GM10248 (cell line): Measurements from ENCODE around the gene PDZD4.

Source experiments
- CTCF ChIA-PET: fragments of 300-600 bp; sonication (Branson Sonifier 250); formaldehyde crosslinking; extraction: SDS; loops from one replicate; lab custom pipeline; 2021; ENCODE audit warnings: antibody characterized with exemption; lab: Yijun Ruan, JAX
- POLR2A ChIA-PET: fragments of 350-650 bp; sonication (Branson Sonifier 250); formaldehyde crosslinking; extraction: SDS; loops from one replicate; lab custom pipeline; 2020; ENCODE audit warnings: antibody characterized with exemption; lab: Yijun Ruan, JAX
- DNase-seq: peaks from one replicate; pipeline ENCODE4 v3.0.0; 2012; ENCODE audit errors: extremely low spot score
- TF ChIP-seq, protein P1 (sequence below): IDR thresholded peaks from 2 replicates; pipeline ENCODE4 v1.5.1; 2012; ENCODE audit warnings: mild to moderate bottlenecking, low read depth; ENCODE audit errors: extremely low read depth, missing control alignments, control extremely low read depth

PDZD4 gene

GRCh38 chrX:153773741-153774575 lies 56.4 kb downstream of the PDZD4 start:
- ChIA-PET POLR2A (no interaction called here), CTCF (interaction anchor here (1.1 kb wide), 1 partner anchor 10 kb away, joined by 3 read pairs; the partner anchor contains the start of gene PLXNB3)
- no peak for DNase-seq
- TF ChIP-seq, protein P1, sequence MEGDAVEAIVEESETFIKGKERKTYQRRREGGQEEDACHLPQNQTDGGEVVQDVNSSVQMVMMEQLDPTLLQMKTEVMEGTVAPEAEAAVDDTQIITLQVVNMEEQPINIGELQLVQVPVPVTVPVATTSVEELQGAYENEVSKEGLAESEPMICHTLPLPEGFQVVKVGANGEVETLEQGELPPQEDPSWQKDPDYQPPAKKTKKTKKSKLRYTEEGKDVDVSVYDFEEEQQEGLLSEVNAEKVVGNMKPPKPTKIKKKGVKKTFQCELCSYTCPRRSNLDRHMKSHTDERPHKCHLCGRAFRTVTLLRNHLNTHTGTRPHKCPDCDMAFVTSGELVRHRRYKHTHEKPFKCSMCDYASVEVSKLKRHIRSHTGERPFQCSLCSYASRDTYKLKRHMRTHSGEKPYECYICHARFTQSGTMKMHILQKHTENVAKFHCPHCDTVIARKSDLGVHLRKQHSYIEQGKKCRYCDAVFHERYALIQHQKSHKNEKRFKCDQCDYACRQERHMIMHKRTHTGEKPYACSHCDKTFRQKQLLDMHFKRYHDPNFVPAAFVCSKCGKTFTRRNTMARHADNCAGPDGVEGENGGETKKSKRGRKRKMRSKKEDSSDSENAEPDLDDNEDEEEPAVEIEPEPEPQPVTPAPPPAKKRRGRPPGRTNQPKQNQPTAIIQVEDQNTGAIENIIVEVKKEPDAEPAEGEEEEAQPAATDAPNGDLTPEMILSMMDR, result no peak

- TF ChIP-seq, protein P1, result no peak
- no peak for DNase-seq
- ChIA-PET CTCF (interaction anchor here (1.1 kb wide), 1 partner anchor 9 kb away, joined by 3 read pairs; the partner anchor contains the start of gene PLXNB3), POLR2A (no interaction called here)
These were observed 57.1 kb downstream of the PDZD4 start for GRCh38 chrX:153773218-153773611.

DNA sequence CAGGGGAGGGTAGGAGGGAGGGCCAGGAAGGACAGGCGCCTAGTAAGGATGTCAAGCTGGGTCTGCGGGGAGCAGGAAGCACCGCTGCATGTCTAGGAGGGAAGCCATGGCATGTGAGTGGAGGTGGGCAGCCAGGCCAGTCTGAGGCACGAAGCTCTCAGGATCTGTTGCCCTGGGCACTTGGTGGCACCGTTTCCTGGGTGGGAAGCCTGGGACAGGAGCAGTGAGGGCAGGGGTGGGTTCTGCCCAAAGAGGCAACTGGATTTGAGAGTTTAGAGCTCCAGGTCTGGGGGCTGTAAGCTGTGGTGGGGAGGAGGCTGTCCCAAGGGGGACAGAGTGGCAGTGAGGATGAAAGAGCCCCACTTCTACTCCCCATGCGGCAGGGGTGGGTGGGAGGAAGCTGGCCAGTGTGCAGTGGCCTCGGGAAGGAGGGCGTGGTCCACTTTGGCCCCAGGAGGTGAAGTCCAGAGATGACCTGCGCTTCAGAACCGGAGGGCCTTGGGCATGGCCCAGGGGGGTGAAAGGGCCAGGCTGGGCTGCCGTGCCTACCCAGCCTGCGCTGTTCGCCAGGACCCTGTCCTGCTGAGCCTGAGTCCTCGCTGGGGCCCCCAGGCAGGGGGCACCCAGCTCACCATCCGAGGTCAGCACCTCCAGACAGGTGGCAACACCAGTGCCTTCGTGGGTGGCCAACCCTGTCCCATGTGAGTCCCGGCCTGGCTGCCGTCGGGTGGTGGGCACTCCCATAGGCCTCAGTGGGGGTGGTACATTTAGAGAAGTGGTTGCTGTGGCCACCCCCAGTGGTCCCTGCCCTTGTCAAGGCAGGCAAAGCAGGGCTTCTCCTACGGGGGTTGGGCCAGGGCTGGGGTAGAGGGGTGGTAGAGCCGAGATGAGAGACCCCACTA lies 57.8 kb downstream of the PDZD4 start:
- DNase-seq, result no peak
- TF ChIP-seq, protein P1, result no peak
- POLR2A ChIA-PET, result no interaction called here
- CTCF ChIA-PET, result interaction anchor here (0.8 to 1.1 kb wide), 2 partner anchors 9 to 176 kb away, joined by 3 read pairs; partner anchors contain the start of gene PLXNB3

GRCh38 chrX:153771415-153772315 lies 58.7 kb downstream of the PDZD4 start:
- CTCF ChIA-PET, result interaction anchor here (0.8 kb wide), 1 partner anchor 177 kb away, joined by 3 read pairs; no protein-coding TSS in a partner anchor
- TF ChIP-seq, protein P1, result no peak

DNA sequence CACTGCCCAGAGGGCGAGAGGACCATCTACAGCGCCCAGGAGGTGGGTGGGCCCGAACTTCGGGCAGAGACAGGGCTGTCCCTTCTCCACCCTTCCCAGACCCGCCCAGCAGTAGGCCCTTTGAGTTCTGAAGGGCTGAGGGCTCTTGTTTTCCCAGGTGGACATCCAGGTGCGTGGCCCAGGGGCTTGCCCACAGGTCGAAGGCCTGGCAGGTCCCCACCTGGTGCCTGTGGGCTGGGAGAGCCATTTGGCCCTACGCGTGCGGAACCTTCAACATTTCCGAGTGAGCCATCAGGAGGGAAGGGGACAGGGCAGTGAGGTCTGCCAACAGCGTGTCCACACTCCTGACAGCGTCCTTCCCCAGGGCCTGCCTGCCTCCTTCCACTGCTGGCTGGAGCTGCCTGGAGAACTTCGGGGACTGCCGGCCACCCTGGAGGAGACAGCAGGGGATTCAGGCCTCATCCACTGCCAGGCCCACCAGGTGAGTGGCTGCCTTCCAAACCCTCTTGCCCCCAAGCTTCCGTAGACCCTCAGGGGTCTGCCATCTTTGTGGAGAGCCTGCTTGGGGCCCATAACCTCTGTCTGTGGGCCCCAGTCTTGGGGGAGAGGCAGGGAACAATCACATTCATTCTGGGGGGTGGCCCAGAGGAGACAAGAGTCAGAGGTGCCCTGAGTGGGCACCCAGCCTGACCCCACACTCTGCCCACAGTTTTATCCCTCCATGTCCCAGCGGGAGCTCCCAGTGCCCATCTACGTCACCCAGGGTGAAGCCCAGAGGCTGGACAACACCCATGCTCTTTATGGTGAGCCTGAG lies 59.5 kb downstream of the PDZD4 start:
- CTCF ChIA-PET, result no interaction called here
- TF ChIP-seq, protein P1, result no peak
- DNase-seq, result no peak
- POLR2A ChIA-PET, result no interaction called here

More at GRCh38 chrX:153771415-153772315, 58.7 kb downstream of the PDZD4 start:
- POLR2A ChIA-PET, result no interaction called here
- no peak for DNase-seq
